ENCODE results near the gene EN2.

The EN2 gene

DNA sequence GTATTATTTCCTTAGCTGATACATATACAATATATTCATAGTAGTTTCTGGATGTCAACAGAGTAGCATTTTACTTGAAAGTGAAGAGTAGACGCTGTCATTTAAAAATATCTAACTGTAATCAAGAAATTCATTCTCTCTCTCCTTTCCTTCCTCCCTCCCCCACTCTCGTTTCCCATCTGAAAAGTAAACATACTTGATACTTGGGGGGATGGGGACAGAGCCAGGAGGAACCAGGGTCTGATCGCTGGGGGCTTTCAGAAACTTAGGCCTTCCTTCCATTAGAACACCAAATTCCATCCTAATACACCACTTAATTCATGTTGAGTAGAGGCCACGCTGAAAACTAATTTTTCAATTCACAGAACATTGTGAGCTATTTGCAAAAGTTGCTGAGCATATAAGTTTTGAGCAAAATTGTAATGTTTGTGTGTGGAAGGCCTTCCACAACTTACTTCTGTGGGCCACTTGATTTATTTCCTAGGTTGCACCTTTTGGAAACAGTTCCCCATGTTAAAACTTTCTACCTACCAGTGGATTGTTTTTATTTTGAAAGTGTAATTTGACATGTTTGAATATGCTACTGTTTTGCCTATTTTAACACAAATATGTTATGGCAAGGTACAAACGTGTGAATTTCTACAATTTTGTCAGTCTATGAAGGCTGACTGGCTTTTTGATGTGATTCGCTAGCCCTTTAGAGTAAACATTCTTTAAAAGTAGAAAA, 53.2 kb downstream of the EN2 start:
- DNase-seq = no peak

DNA sequence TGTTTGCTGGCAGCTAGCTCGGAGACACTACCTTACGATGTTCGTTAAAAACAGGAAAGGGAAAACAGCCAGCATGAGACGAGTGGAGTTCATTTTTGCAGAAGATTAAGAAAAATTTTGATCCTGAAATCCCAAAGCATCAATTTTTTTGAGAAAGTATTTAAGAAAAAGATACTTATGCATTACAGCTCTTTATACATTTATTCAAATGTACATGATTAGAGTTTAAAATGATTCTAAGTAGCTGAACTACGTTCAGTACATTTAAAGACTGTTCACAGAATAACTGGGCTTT, 53.7 kb downstream of the EN2 start:
- no peak for DNase-seq

DNA sequence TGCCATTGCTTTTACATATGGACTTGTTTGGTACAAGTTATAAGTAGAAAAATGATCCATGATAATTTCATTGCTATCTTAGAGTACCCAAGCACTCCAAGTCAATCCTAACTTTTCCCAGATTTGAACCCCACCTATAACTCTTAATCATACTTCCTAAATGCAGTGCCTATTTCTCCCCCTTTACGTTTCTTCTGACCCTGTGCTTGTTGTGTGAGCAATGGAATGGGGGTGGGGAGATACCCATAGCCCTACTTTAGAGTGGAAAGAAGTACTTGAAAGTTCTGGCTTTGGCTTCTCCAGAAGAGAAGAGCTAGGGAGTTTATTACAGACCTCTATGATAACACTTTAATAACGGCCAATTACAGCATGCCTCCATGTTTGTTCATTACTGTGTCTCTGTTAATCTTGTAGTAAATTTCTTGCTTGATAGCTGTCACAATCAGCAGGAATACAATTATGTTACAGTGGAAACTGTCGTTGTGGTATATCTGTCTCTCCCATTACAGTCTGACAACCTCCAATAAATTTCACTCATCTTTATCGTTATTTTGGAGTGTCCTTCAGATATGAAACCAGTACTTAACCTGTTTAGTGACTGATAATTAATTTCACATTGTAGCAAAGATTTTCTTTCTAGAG, 54.4 kb downstream of the EN2 start:
- DNase-seq = no peak

DNA sequence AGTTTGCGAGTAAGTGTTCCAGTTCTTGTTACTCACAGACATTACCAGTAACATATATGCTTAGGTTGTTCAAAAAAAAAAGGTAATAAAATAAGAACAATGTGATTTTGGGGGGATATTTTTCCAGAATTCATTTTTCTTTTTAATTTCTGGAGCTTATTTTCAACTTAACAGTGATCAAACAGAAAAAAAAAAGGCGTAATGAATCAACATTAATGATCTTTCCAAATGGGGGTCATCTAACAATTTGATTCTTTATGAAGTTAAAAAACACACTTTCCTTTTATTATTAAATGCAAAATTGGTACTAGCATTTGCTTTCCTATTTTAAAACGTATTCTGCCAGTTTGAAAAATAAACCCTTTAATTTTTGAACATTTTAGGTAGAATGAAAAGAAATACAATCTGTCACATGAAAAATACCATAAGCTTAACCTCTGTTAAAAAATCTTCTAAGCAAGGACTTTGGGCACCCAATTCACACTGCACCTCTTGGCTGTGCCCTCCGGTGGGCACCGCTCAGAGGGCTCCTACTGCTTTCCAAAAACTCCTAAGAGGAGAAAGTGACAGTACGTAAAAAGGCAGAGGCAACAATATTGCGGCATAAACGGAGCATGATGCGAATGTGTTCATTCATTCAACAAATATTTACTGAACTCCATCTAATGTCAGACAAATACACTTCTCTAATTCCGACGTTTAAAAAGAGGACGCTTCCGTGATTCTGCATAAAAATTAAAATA, 55.8 kb downstream of the EN2 start:
- no peak for DNase-seq

DNA sequence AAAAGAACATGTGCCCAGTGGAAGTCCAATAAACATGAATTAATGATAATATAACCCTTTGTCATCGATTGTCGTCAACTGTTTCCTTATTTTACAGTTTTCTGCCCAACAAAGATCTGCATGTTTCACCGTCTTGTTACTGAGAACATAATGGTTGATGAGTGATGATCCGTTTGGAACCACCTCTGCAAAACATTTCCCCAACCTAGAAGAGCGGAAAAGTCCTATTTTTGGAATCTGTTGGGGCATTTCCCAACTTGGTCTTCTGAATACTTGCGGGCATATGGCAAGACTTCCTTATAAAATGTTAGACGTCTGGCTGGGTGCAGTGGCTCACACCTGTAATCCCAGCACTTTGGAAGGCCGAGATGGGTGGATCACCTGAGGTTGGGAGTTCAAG, 56.4 kb downstream of the EN2 start:
- DNase-seq = no peak
